Naive thymus-derived CD8-positive, alpha-beta T cell (primary cell): Measurements from ENCODE around the gene DRAXIN. TPM values are rescaled to one million over a fixed set of nuclear protein-coding genes. Genes with fewer than 3 reads are reported as not detected.

ENCODE experiments used
- polyA plus RNA-seq, 3 donors: library from polyadenylated mRNA; unstranded; fragments of 300-500 nt; fragmentation: Illumina TruSeq; gene quantifications; one replicate each; pipeline ENCODE4 v1.2.3, GENCODE V29; 2021
- total RNA-seq, 8 experiments: library from RNA in 2 of 8; stranded (reverse) in 2 of 8; gene quantifications; one replicate each; pipeline ENCODE4 v1.2.3 and lab custom pipeline; 2021 to 2026

The DRAXIN gene
- total and polyA plus RNA-seq, 5 experiments from 2014 or later = 0.07 to 0.29 (median 0.22) TPM

Other genes with a start within 250 kb of the DRAXIN start
- under 1 TPM; 0.69 to 0.96 TPM for gene DISP3, start 212.6 kb upstream of the DRAXIN start, total RNA-seq
- under 1 TPM in 2 of 3 donors, not detected in 1; 0.09 to 0.21 TPM for gene DISP3, start 212.6 kb upstream of the DRAXIN start, polyA plus RNA-seq
- gene FBXO2, start 37.3 kb upstream of the DRAXIN start, total RNA-seq = 1 to 10 TPM; 2.5 to 3.8 TPM
- gene FBXO2, start 37.3 kb upstream of the DRAXIN start, polyA plus RNA-seq = 1 to 10 TPM; 2.3 to 5.4 (median 3.6) TPM
- gene FBXO44, start 36.8 kb upstream of the DRAXIN start, total RNA-seq = 10 to 100 TPM; 54.3 to 55.7 TPM
- gene FBXO44, start 36.8 kb upstream of the DRAXIN start, polyA plus RNA-seq = 10 to 100 TPM in 1 of 3 donors, 1 to 10 TPM in 2; 6.4 to 10.1 (median 9.5) TPM
- gene FBXO6, start 27.5 kb upstream of the DRAXIN start, total RNA-seq = 1 to 10 TPM; 3.2 to 3.7 TPM
- gene FBXO6, start 27.5 kb upstream of the DRAXIN start, polyA plus RNA-seq = 10 to 100 TPM; 12.9 to 22.2 (median 14.0) TPM
- gene MAD2L2, start 10.6 kb upstream of the DRAXIN start, total RNA-seq = 10 to 100 TPM; 19.7 to 21.3 TPM
- 10 to 100 TPM; 52.2 to 66.1 (median 54.2) TPM for gene MAD2L2, start 10.6 kb upstream of the DRAXIN start, polyA plus RNA-seq
- gene AGTRAP, start 44.4 kb downstream of the DRAXIN start, total RNA-seq = 10 to 100 TPM; 16.7 to 19.3 TPM
- 100 to 1,000 TPM in 1 of 3 donors, 10 to 100 TPM in 2; 57.3 to 106 (median 90.0) TPM for gene AGTRAP, start 44.4 kb downstream of the DRAXIN start, polyA plus RNA-seq
- not detected for gene C1orf167, start 70.5 kb downstream of the DRAXIN start, total RNA-seq
- not detected for gene C1orf167, start 70.5 kb downstream of the DRAXIN start, polyA plus RNA-seq
- gene MTHFR, start 114.3 kb downstream of the DRAXIN start, total RNA-seq = 10 to 100 TPM; 63.9 to 71.7 TPM
- gene MTHFR, start 114.3 kb downstream of the DRAXIN start, polyA plus RNA-seq = 1 to 10 TPM; 3.7 to 9.5 (median 8.0) TPM
- gene CLCN6, start 114.5 kb downstream of the DRAXIN start, total RNA-seq = 10 to 100 TPM; 26.8 to 31.8 TPM
- 1 to 10 TPM; 1.2 to 2.8 (median 2.1) TPM for gene CLCN6, start 114.5 kb downstream of the DRAXIN start, polyA plus RNA-seq
- gene NPPA, start 156.1 kb downstream of the DRAXIN start, total RNA-seq = not detected
- gene NPPA, start 156.1 kb downstream of the DRAXIN start, polyA plus RNA-seq = not detected
- gene NPPB, start 167.2 kb downstream of the DRAXIN start, total RNA-seq = not detected
- gene NPPB, start 167.2 kb downstream of the DRAXIN start, polyA plus RNA-seq = not detected
- gene KIAA2013, start 234.7 kb downstream of the DRAXIN start, total RNA-seq = 10 to 100 TPM; 26.8 to 27.9 TPM
- gene KIAA2013, start 234.7 kb downstream of the DRAXIN start, polyA plus RNA-seq = 10 to 100 TPM; 19.6 to 51.6 (median 38.0) TPM
- gene PLOD1, start 243.0 kb downstream of the DRAXIN start, total RNA-seq = 1 to 10 TPM; 4.5 to 5.0 TPM
- 1 to 10 TPM; 5.0 to 7.9 (median 5.7) TPM for gene PLOD1, start 243.0 kb downstream of the DRAXIN start, polyA plus RNA-seq